ENCODE results near the gene TNFRSF6B.
A peak's percentile ranks its signal among the peaks of the same experiment; 100 is the strongest.

TNFRSF6B gene

DNA sequence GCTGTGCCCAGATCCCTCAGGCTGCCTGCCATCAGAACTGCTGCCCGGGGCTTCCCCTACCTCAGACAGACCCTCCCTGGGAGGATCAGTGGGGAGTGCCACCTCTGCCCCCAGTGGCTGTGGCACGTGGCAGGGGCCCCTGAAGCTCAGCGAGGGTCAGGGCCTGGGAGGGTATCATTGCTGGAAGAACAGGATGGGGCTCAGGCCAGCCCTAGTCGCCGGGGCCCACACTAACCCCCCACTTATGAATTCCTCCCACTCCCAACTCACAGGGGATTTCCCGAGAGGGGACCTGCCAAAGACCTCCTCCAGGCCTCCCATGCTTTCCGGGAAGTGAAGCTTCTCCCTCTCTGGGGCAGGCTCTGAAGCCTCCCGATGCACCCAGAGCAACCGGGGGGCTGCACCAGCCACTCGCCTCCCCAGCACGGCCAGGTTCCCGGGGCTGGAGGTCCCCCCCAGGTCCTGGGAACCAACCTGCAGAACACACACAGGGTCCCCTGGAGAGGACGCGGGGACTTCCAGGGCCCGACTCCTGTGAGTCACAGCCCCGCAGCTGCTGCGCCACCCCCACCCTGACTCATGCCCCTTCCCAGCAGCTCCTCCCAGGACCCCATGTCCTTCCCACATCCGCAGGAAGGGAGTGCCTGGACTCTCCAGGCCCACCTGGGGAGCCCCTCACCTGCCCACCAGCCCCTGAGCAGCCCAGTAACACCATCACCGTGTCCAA is 2.5 kb downstream of the TNFRSF6B start:
- DNase-seq (ENCODE audit: low read depth), result peak; percentile 91
- TF ChIP-seq, protein P1, sequence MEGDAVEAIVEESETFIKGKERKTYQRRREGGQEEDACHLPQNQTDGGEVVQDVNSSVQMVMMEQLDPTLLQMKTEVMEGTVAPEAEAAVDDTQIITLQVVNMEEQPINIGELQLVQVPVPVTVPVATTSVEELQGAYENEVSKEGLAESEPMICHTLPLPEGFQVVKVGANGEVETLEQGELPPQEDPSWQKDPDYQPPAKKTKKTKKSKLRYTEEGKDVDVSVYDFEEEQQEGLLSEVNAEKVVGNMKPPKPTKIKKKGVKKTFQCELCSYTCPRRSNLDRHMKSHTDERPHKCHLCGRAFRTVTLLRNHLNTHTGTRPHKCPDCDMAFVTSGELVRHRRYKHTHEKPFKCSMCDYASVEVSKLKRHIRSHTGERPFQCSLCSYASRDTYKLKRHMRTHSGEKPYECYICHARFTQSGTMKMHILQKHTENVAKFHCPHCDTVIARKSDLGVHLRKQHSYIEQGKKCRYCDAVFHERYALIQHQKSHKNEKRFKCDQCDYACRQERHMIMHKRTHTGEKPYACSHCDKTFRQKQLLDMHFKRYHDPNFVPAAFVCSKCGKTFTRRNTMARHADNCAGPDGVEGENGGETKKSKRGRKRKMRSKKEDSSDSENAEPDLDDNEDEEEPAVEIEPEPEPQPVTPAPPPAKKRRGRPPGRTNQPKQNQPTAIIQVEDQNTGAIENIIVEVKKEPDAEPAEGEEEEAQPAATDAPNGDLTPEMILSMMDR (conservative IDR thresholded peaks at IDR 0.05; ENCODE audit: low read depth, low read length), result no peak
- H3K4me3 ChIP-seq (ENCODE audit: low read depth, low read length), result peak overlapping the region; percentile 32

DNA sequence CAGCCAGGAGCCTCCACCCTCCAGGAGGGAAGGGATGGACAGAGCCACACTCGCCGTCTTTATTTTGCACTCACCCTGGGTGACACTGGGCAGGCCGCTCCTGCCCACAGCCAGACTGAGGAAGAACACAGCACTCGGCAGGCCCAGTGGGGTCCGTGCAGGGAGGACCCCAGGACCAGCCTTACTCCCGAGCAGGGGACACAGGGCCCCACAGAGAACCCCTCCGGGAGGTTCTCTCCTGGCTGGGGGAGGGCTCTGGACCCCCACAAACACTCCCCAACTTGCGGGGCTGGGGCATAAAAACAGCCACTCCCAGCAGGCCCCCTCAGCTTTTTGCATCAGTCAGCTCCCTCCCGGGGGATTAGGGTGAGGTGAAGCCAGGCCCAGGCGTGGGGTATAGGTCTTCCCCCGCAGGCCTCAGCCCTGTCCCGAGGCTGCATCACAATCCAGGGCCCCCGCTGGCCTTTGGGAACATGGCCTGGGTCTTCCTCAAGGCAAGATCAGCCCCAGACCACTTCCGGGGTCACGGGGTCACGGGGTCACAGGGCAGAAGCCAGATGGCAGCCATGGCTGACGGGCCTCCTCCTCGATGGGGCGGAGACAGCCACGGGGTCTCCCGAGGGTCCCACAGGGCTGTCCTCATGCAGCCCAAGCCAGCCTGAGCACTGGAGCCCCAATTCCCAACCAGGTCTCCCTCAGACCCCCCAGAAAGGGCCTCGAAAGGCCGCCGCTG is 3.2 kb downstream of the TNFRSF6B start:
- TF ChIP-seq, protein P1 (conservative IDR thresholded peaks at IDR 0.05; ENCODE audit: low read depth, low read length), result no peak
- DNase-seq (ENCODE audit: low read depth), result no peak
- no peak overlapping the region for H3K4me3 ChIP-seq (ENCODE audit: low read depth, low read length)

DNA sequence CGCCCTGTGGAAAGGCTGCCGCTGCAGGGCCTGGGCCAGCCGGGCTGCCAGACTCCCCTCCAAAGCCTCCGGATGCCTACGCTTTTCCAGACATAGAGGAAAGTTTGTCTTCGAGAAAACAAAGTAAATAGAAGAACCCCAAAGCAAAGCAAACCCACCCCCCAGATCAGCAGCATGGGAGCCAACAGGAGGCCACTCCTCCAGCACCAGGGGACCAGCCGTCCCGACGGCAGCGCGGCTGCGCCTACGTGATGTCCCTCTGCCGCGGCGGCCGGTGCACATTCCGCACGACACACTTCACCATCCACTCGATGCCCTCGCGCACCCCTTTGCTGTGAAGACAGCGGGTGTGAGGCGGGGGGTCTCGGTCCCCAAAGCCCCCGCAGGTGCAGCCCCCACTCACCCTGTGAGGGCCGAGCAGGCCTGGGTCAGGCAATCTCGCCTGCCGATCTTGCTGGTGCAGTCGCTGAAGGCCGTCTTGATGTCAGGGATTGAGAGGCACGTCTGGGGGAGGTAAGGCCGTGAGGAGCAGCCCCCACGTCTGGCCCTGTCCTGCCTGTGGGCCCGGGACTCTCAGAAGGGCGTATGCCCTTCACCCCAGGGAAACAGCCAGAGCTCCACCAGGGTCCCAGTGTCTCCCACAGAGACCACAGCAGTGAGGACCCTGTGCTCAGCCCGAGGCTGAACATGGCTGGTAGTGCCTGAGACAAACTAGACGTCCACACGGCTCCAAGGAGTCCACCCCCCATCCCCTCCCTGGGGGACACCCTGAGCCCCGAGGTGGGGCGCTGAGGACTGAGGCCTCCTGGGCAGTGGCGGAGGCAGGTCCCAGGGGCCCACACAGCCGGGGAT is 4.0 kb downstream of the TNFRSF6B start:
- TF ChIP-seq, protein P1 (conservative IDR thresholded peaks at IDR 0.05; ENCODE audit: low read depth, low read length), result no peak
- DNase-seq (ENCODE audit: low read depth), result no peak

DNA sequence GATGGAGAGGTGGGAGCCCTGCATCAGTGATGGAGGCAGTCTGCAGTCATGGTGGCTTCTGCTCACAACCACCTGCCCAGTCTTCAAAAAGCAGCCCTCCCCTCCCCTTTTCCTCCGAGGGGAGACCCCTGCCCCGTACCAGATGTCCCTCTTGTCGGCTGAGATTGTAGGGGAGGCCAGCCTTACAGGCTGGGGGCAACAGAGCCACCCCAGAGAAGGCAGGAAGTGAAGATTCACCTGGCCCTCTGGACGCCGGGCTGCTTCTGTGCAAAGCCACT is 4.5 kb downstream of the TNFRSF6B start:
- no peak overlapping the region for H3K4me3 ChIP-seq (ENCODE audit: low read depth, low read length)
- no peak for DNase-seq (ENCODE audit: low read depth)
- TF ChIP-seq, protein P1 (conservative IDR thresholded peaks at IDR 0.05; ENCODE audit: low read depth, low read length), result no peak

More for the DNA sequence above, 4.0 kb downstream of the TNFRSF6B start:
- no peak overlapping the region for H3K4me3 ChIP-seq (ENCODE audit: low read depth, low read length)

DNA sequence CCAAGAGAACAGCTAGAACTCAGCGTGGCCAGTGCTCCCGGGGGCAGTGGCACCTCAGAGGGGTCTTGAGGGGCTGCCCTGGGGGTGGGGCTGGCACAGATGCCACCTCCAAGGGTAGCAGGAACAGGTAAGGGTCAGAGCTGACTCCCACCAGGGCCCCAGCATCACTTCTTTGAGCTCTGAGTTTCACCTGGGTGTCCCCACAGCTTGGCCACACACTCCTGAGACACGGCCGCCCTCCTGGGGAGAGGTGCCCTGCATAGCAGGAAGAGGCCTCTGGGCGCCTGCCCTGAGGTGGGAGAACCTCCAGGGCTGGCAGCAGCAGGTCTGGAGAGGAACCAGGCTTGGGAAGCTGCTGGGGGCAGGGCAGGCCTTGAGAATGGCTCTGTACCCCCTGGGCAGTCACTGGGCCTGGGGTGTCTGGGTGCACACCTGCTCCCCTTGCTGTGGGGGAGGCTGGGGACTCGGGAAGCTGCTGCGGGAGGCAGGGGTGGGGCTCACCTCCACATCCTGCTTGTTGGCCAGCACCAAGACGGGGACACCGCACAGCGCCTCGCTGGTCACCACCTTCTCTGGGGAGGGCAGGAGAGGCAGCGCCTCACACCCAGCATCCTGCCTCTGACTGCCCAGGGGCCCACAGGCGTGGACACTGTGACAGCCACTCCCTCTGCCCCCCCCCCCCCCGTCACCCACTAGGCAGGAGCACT is 5.0 kb downstream of the TNFRSF6B start:
- TF ChIP-seq, protein P1 (conservative IDR thresholded peaks at IDR 0.05; ENCODE audit: low read depth, low read length), result no peak
- no peak for DNase-seq (ENCODE audit: low read depth)

DNA sequence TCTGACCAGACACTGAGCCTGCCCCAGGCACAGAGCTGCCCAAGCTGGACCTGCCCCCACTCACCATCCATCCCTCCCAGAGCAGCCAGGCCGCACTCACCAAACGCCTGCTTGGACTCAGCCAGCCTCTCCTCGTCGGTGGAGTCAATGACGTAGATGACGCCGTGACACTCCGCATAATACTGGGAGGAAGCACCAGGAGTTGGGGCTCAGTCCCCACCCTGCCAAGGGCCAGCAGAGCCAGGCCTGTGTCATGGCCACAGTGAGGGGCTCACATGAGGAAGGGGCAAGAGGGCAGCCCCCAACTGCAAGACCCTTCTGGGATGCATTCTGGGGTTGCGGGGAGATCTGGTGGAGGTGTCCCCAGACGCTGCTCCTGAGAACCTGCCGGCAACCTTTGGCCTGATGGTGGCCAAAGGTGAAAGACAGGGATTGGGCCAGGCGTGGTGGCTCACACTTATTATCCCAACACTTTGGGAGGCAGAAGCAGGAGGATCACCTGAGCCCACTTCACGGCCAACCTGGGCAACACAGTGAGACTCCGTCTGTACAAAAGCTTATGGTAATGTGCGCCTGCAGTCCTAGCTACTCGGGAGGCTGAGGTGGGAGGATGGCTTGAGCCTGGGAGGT is 5.7 kb downstream of the TNFRSF6B start:
- TF ChIP-seq, protein P1 (conservative IDR thresholded peaks at IDR 0.05; ENCODE audit: low read depth, low read length), result no peak
- DNase-seq (ENCODE audit: low read depth), result no peak
- no peak overlapping the region for H3K4me3 ChIP-seq (ENCODE audit: low read depth, low read length)

More for the DNA sequence above, 5.0 kb downstream of the TNFRSF6B start:
- no peak overlapping the region for H3K4me3 ChIP-seq (ENCODE audit: low read depth, low read length)

Data from choroid plexus epithelial cell (primary cell).